ENCODE measurements around the gene LITAFD. TPM values are rescaled to one million over a fixed set of nuclear protein-coding genes. Genes with fewer than 3 reads are reported as not detected.
A peak's percentile ranks its signal among the peaks of the same experiment; 100 is the strongest.

LITAFD gene
- total and polyA plus RNA-seq, 2 experiments from 2014 or later, result 0.43 TPM; not detected in 1

DNA sequence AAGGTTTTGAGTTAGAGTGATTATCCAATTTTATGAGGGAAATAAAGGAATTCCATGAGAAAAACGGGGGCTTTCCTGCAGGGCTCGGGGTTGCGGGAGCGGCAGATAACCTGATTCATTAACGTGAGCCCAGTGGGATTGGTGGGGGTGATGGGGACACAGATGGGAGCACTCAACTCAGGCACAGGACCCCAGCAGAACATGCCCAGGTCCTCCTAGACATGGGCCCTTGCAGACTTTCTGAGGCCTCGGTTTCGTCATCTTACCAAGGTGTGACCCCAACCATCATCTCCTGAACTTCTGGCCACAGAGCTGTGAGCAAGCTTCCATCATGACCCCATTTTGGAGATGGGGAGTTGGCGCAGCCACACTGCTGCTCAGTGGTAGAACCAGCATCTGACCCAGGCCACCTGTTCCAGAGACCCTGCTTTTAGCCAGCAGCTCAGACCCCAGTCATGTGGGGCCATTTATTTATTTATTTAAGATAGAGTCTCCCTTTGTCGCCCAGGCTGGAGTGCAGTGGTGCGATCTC, 35.7 kb upstream of the LITAFD start:
- no peak overlapping the region for H3K4me3 ChIP-seq
- TF ChIP-seq, protein P1, sequence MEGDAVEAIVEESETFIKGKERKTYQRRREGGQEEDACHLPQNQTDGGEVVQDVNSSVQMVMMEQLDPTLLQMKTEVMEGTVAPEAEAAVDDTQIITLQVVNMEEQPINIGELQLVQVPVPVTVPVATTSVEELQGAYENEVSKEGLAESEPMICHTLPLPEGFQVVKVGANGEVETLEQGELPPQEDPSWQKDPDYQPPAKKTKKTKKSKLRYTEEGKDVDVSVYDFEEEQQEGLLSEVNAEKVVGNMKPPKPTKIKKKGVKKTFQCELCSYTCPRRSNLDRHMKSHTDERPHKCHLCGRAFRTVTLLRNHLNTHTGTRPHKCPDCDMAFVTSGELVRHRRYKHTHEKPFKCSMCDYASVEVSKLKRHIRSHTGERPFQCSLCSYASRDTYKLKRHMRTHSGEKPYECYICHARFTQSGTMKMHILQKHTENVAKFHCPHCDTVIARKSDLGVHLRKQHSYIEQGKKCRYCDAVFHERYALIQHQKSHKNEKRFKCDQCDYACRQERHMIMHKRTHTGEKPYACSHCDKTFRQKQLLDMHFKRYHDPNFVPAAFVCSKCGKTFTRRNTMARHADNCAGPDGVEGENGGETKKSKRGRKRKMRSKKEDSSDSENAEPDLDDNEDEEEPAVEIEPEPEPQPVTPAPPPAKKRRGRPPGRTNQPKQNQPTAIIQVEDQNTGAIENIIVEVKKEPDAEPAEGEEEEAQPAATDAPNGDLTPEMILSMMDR (IDR thresholded peaks at IDR 0.05; ENCODE audit: low read depth, low read length), result no peak
- no peaks in the 10 kb centered on the region for H3K4me1 ChIP-seq (ENCODE audit: low read depth)
- DNase-seq (ENCODE audit: low read depth in 1 of 2, low spot score in 1 of 2), result no peak
- no peaks in the 10 kb centered on the region for H3K27me3 ChIP-seq
- no peak overlapping the region for H3K27ac ChIP-seq
- H3K9me3 ChIP-seq (ENCODE audit: low read depth), result no peaks in the 10 kb centered on the region
- H3K36me3 ChIP-seq, result peaks cover 7% of the 10 kb centered on the region

DNA sequence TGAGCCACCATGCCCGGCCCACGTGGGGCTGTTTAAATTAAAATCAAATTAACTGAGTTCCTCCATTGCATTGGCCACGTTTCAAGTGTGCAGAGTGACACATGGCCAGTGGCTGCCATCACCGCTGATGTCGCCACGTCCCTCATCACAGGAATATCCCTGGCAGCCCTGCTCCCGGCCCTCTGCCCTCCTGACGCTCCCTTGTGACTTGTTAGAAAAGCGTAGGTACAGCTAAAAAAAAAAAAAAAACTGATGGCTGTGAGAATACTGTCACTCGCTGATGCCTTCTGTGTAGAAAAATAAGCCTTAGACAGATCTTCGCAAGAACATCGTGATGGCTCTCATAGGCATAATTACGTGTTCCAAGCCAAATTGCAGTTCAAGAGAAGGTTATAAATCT, 35.0 kb upstream of the LITAFD start:
- Histone ChIP-seq H3K36me3 (peaks cover 7% of the 10 kb centered on the region), H3K9me3 (ENCODE audit: low read depth) (no peaks in the 10 kb centered on the region), H3K27ac (no peak overlapping the region), H3K4me1 (ENCODE audit: low read depth) (no peaks in the 10 kb centered on the region), H3K27me3 (no peaks in the 10 kb centered on the region), H3K4me3 (no peak overlapping the region)
- TF ChIP-seq, protein P1 (IDR thresholded peaks at IDR 0.05; ENCODE audit: low read depth, low read length), result no peak
- no peak for DNase-seq (ENCODE audit: low read depth in 1 of 2, low spot score in 1 of 2)

DNA sequence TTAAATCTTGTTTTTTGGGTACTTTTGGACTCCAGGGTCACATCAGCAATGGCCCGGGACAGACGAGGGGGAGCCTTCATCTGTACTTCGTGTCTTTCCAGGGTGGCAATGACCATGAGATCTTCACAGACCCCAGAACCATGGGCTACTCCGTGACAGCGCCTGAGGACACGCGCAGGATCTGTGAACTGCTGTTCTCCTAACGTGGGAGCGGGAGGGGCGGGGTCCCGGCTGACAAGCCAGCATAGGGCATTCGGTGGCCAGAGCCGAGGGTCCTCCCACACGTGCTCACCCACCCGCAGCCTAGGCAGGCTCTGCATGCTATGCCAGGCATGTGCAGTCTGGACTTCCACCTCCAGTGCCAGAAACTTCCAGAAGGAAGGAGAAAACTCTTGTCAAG, 34.5 kb upstream of the LITAFD start:
- no peaks in the 10 kb centered on the region for H3K9me3 ChIP-seq (ENCODE audit: low read depth)
- no peak overlapping the region for H3K27ac ChIP-seq
- H3K4me3 ChIP-seq, result no peak overlapping the region
- H3K36me3 ChIP-seq, result peaks cover 7% of the 10 kb centered on the region
- TF ChIP-seq, protein P1 (IDR thresholded peaks at IDR 0.05; ENCODE audit: low read depth, low read length), result no peak
- no peaks in the 10 kb centered on the region for H3K27me3 ChIP-seq
- no peak for DNase-seq (ENCODE audit: low read depth in 1 of 2, low spot score in 1 of 2)
- no peaks in the 10 kb centered on the region for H3K4me1 ChIP-seq (ENCODE audit: low read depth)

DNA sequence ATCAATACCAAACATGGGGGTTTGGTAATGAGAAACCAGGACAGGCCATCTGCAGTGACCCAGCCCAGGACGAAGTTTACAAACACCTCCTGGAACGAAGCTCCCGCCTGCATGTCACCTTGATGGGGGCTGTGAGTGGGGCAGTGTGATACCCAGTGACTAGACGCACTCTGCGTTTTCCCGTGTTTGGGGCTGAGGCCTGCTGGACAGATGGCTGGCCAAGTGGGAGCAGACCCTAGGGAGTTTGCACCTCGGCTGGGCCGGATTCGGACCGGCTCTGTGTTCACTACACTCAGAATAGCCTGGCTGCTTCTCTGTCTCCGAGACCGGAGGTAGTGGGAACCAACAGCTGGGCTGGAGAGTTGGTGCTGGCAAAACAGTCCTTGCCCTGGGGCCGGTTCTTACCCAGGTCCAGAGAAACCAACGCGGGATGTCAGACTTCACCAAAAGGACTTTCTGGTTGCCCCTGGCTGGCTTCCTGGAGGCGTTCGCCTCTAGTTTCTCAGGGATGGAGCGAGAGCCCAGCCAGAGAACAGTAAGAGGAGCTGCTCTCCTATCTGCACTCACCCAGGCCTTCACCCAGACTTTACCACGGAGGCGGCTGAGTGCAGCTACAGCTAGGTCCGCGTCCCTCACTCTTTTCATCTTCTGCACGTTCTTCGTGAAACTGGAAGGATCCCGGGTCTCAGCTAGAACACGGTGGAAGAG, 33.8 kb upstream of the LITAFD start:
- Histone ChIP-seq H3K9me3 (ENCODE audit: low read depth) (no peaks in the 10 kb centered on the region), H3K27me3 (no peaks in the 10 kb centered on the region), H3K36me3 (peaks cover 7% of the 10 kb centered on the region), H3K4me1 (ENCODE audit: low read depth) (no peaks in the 10 kb centered on the region), H3K27ac (peak overlapping the region; percentile 23), H3K4me3 (no peak overlapping the region)
- TF ChIP-seq, protein P1 (IDR thresholded peaks at IDR 0.05; ENCODE audit: low read depth, low read length), result no peak
- no peak for DNase-seq (ENCODE audit: low read depth in 1 of 2, low spot score in 1 of 2)

DNA sequence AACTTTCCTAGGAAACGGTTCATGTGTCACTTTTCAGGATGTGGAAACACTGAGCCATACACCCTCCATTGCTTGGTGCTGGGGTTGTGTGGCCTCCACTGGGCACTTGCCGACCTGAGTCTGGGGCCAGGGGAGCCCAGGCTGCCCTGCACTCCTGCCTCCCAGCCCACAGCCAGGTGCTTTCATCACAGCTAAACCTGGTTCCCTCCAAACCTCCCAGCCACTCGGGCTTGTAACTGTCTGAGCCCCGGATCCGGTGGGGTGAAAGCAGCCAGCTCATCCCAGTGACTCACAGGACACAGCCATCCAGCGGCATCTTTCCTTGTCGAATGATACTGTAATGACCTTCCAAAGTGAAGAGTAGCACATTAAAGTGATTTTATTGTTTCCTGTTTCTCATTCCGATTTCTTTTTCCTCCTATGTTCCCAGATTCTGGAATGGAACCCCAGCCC, 33.2 kb upstream of the LITAFD start:
- H3K27me3 ChIP-seq, result no peaks in the 10 kb centered on the region
- TF ChIP-seq, protein P1 (IDR thresholded peaks at IDR 0.05; ENCODE audit: low read depth, low read length), result no peak
- H3K9me3 ChIP-seq (ENCODE audit: low read depth), result no peaks in the 10 kb centered on the region
- H3K27ac ChIP-seq, result peak overlapping the region; percentile 23
- H3K36me3 ChIP-seq, result peaks cover 8% of the 10 kb centered on the region
- no peak overlapping the region for H3K4me3 ChIP-seq
- no peaks in the 10 kb centered on the region for H3K4me1 ChIP-seq (ENCODE audit: low read depth)
- DNase-seq (ENCODE audit: low read depth in 1 of 2, low spot score in 1 of 2), result peak in 1 of 2 donors; percentile 49

Data from cardiac muscle cell (in vitro differentiated cells and primary cell).